ENCODE data around the gene AK5. TPM values are rescaled to one million over a fixed set of nuclear protein-coding genes. Genes with fewer than 3 reads are reported as not detected.
A peak's percentile ranks its signal among the peaks of the same experiment; 100 is the strongest.

AK5 gene
- polyA plus RNA-seq, 3 donors, result 0.34 to 0.72 (median 0.48) TPM

- Histone ChIP-seq H2AFZ (ENCODE audit: insufficient read depth, low read depth, low read length, poor library complexity, severe bottlenecking) (no peak overlapping the region), H3K27ac (ENCODE audit: low read depth in 1 of 2, low read length in 2 of 2) (no peak overlapping the region), H3K4me3 (replicated peaks in 1 of 3; ENCODE audit: low read depth in 2 of 3, low read length in 3 of 3) (no peak overlapping the region), H3K36me3 (replicated peaks in 1 of 2; ENCODE audit: control insufficient read depth in 1 of 2, insufficient read depth in 2 of 2, low read length in 2 of 2) (no peaks in the 10 kb centered on the region), H3K9me3 (replicated peaks in 1 of 2; ENCODE audit: control insufficient read depth in 1 of 2, insufficient read depth in 1 of 2, low read length in 2 of 2) (peaks cover 4 to 12% of the 10 kb centered on the region in 2 donors), H3K4me1 (ENCODE audit: control insufficient read depth in 1 of 2, insufficient read depth in 2 of 2, low read length in 2 of 2) (peaks cover 13 to 23% of the 10 kb centered on the region in 2 donors), H3K9ac (ENCODE audit: insufficient read depth, low read length, poor library complexity, severe bottlenecking) (no peak overlapping the region), H3K4me2 (replicated peaks; ENCODE audit: extremely low read depth, low read length, poor library complexity, severe bottlenecking) (no peak overlapping the region), H4K20me1 (ENCODE audit: insufficient read depth, low read length) (no peaks in the 10 kb centered on the region), H3K79me2 (ENCODE audit: insufficient read depth, low read length) (no peaks in the 10 kb centered on the region), H3K27me3 (ENCODE audit: control insufficient read depth in 2 of 2, insufficient read depth in 2 of 2, low read length in 2 of 2) (no peaks in the 10 kb centered on the region)
- no peak for DNase-seq
- 75% methylated on average over 3 of the region's 3 CpGs for WGBS (ENCODE audit: insufficient coverage)
- no peak for TF ChIP-seq CTCF (IDR thresholded peaks at IDR 0.05)
- intact Hi-C loops (cut with micrococcal nuclease), result no loop called here
- Mint-ChIP-seq H3K27ac (peak overlapping the region in 1 of 7 donors; percentile 6), H3K36me3 (peaks cover 15 to 18% of the 10 kb centered on the region in 2 donors), H3K9me3 (peaks cover 10 to 32% (median 15%) of the 10 kb centered on the region in 7 donors), H3K27me3 (ENCODE audit: low read depth in 3 of 3) (peaks cover 0 to 11% (median 0%) of the 10 kb centered on the region in 3 donors), H3K4me3 (no peak overlapping the region), H3K4me1 (peaks cover 43% of the 10 kb centered on the region)
Observed at GRCh38 chr1:77421504-77422233, 139.8 kb downstream of the AK5 start.

GRCh38 chr1:77424236-77424635 is 142.4 kb downstream of the AK5 start:
- no peak overlapping the region for H3K4me3 Mint-ChIP-seq
- no peak overlapping the region for H3K27ac Mint-ChIP-seq
- DNase-seq, result peak in 1 of 3 donors; percentile 33
- Histone ChIP-seq H3K27me3 (ENCODE audit: control insufficient read depth in 2 of 2, insufficient read depth in 2 of 2, low read length in 2 of 2) (no peaks in the 10 kb centered on the region), H3K9ac (ENCODE audit: insufficient read depth, low read length, poor library complexity, severe bottlenecking) (no peak overlapping the region), H3K27ac (ENCODE audit: low read depth in 1 of 2, low read length in 2 of 2) (no peak overlapping the region), H3K4me2 (replicated peaks; ENCODE audit: extremely low read depth, low read length, poor library complexity, severe bottlenecking) (no peak overlapping the region), H2AFZ (ENCODE audit: insufficient read depth, low read depth, low read length, poor library complexity, severe bottlenecking) (no peak overlapping the region), H3K9me3 (replicated peaks in 1 of 2; ENCODE audit: control insufficient read depth in 1 of 2, insufficient read depth in 1 of 2, low read length in 2 of 2) (peaks cover 3 to 18% of the 10 kb centered on the region in 2 donors), H3K79me2 (ENCODE audit: insufficient read depth, low read length) (no peaks in the 10 kb centered on the region), H3K4me3 (replicated peaks in 1 of 3; ENCODE audit: low read depth in 2 of 3, low read length in 3 of 3) (no peak overlapping the region), H3K4me1 (ENCODE audit: control insufficient read depth in 1 of 2, insufficient read depth in 2 of 2, low read length in 2 of 2) (peaks cover under 1 to 7% of the 10 kb centered on the region in 2 donors), H3K36me3 (replicated peaks in 1 of 2; ENCODE audit: control insufficient read depth in 1 of 2, insufficient read depth in 2 of 2, low read length in 2 of 2) (no peaks in the 10 kb centered on the region), H4K20me1 (ENCODE audit: insufficient read depth, low read length) (no peaks in the 10 kb centered on the region)
- intact Hi-C loops (cut with micrococcal nuclease), result no loop called here
- peaks cover 7 to 9% of the 10 kb centered on the region in 2 donors for H3K36me3 Mint-ChIP-seq
- H3K27me3 Mint-ChIP-seq (ENCODE audit: low read depth in 3 of 3), result peaks cover 0 to 9% (median 0%) of the 10 kb centered on the region in 3 donors
- no peak for TF ChIP-seq CTCF (IDR thresholded peaks at IDR 0.05)
- peaks cover 26% of the 10 kb centered on the region for H3K4me1 Mint-ChIP-seq
- H3K9me3 Mint-ChIP-seq, result peaks cover 11 to 27% (median 18%) of the 10 kb centered on the region in 7 donors
